ENCODE measurements around the gene IFI30.

Gene IFI30

GRCh38 chr19:18171605-18172327 lies 1.8 kb upstream of the IFI30 start:
- ATAC-seq (no peak), DNase-seq (no peak)

- DNase-seq (no peak), ATAC-seq (no peak)
These were observed 1.1 kb upstream of the IFI30 start for GRCh38 chr19:18172331-18173053.

DNA sequence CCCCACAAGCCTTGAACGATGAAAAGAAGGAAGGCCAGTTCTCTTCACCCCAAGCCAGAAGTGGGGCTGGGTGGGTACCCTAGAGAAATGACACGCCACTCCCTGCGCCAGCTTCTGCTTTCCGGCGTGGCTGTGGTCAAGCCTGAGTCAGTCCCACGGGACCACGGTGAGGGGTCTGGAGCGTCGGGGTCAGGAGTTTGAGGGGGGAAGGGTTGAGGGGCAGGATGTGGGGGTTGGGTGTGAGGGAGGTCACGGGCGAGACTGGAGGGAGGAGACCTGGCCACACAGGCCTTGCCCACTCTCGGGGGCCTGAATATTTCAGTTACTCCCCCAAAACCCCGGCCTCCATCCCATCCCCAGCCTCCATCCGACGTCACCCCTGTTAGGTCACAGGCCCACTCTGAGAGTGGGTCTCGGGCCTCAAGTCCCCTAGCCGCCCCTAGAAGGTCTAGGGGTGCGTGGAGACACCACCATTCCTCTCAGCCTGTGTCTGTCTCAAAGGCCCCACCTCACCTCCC lies 500 bp upstream of the IFI30 start:
- peak; percentile 25 for ATAC-seq
- no peak for DNase-seq

DNA sequence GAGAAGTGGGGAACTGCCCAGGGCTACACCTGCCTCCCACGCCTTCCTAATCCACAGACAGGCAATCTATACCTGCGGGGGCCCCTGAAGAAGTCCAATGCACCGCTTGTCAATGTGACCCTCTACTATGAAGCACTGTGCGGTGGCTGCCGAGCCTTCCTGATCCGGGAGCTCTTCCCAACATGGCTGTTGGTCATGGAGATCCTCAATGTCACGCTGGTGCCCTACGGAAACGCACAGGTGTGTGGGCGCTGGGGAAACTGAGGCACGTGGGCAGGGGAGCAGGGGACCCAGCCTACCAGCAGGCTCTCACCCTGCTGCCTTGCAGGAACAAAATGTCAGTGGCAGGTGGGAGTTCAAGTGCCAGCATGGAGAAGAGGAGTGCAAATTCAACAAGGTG lies 1.4 kb downstream of the IFI30 start:
- no peak for DNase-seq
- ATAC-seq, result no peak

DNA sequence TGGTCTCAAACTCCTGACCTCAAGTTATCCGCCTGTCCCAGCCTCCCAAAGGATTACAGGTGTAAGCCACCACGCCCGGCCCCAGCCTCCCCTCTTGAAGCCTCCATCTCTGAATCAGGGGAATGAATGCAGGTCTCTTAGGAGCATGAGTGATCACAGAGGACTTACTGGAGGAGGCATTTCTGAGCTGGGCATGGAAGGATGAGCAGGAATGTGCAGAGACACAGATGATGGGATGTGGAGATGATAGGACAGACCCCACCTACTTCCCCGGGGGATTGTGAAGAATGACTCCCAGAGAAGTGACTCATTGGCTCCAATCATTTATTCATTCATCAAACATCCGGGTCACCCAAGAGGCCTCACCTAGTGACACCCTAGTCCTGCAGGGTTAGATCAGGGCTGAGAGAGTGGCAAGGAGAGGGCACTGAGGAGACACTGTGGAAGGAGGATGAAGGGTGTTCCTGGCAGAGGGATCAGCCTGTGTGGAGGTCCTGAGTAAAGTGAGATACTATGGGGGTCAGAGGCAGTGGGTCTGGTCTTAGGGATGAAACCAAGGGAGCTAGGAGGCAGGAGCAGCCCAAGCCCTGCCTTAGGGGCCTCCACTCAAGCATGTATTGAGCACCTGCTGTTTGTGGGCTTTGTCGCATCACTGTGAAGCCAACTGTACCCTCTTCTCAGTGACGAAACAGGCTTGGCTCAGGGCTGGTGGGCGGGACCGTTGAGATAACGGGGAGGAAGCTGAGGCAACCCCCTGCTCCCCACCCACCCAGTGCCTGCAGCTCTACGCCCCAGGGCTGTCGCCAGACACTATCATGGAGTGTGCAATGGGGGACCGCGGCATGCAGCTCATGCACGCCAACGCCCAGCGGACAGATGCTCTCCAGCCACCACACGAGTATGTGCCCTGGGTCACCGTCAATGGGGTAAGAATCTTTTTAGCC lies 3.0 kb downstream of the IFI30 start:
- ATAC-seq, result no peak
- no peak for DNase-seq

- DNase-seq, result no peak
These were observed 6.3 kb downstream of the IFI30 start for GRCh38 chr19:18179957-18180356.

GRCh38 chr19:18183529-18183928 lies 9.9 kb downstream of the IFI30 start:
- DNase-seq (no peak), ATAC-seq (no peak)

More at GRCh38 chr19:18179957-18180356, 6.3 kb downstream of the IFI30 start:
- no peak for ATAC-seq

DNA sequence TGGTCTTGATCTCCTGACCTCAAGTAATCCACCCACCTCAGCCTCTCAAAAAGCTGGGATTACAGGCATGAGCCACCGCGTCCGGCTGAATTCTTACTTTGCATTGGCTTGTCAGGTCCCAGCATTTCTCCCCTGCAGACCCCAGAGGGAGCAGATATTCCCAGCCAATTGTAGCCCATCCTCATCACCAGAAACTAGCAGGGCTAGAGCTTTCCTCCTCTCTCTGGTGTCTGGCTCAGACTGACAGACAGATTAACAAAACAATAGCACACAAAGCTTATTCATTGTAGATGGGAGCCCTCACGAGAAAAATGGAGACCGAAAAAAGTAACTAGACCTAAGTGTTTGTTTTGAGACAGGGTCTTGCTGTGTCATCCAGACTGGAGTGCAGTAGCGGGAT lies 11.9 kb downstream of the IFI30 start:
- ATAC-seq, result no peak
- no peak for DNase-seq

DNA sequence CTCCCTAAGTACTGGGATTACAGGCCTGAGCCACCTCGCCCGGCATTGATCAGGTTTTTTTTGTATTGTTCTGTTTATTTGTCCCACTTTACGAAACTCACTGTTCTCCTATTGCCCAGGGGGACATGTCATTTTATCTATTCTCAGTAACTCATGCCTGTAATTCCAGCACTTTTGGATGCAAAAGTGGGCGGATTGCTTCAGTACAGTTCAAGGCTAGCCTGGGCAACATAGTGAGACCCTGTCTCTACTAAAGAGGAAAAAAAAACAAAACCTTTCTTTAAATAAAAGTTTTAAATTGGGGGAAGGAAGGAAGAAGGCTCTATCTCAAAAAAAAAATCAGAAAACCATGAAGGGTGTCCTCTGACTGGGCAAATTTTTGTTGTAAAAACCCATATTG lies 16.7 kb downstream of the IFI30 start:
- ATAC-seq (no peak), DNase-seq (no peak)

GRCh38 chr19:18191640-18192062 lies 18.0 kb downstream of the IFI30 start:
- ATAC-seq (no peak), DNase-seq (no peak)

- ATAC-seq (peak; percentile 95), DNase-seq (peak; percentile 98)
These were observed 19.2 kb downstream of the IFI30 start, which contains the start of gene MPV17L2 for GRCh38 chr19:18192673-18193387. TSS of gene MPV17L2 (plus strand) at chr19:18193218. CDS start at chr19:18193282, 64 bp downstream.

DNA sequence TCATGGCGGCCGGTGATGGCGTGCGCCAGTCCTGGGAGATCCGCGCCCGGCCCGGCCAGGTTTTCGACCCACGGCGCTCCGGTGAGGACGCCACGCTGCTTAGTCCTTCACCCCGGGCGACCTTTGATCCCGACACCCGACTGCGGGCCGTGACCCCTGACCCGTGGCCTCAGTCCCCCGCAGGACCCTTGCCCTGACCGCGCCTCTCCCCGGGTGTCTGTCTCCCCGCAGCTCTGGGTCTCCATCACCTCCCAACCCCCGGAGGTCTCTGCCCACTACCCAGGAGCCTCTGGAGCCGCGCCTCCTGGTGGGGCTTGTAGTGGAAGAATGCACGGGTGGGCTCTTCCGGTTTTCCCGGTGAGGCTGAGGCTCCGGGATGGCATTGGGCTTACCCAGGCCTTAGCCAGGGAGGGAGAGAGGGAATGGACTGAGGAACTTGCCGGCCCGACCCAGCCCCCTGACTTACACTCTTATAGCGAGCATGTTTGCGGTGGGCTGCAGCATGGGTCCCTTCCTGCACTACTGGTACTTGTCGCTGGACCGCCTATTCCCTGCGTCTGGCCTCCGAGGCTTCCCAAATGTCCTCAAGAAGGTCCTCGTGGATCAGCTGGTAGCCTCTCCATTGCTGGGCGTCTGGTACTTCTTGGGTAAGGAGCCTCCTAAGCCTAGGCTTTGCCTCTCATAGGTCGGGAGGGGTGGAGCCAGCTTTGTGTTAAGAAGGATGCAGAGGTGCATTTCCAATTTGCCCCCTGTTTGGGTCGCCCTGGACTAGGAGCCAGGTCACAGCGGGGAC lies 20.0 kb downstream of the IFI30 start:
- DNase-seq, result no peak
- ATAC-seq, result peak; percentile 0

- no peak for ATAC-seq
- no peak for DNase-seq
These were observed 20.5 kb downstream of the IFI30 start for GRCh38 chr19:18194181-18194530.

DNA sequence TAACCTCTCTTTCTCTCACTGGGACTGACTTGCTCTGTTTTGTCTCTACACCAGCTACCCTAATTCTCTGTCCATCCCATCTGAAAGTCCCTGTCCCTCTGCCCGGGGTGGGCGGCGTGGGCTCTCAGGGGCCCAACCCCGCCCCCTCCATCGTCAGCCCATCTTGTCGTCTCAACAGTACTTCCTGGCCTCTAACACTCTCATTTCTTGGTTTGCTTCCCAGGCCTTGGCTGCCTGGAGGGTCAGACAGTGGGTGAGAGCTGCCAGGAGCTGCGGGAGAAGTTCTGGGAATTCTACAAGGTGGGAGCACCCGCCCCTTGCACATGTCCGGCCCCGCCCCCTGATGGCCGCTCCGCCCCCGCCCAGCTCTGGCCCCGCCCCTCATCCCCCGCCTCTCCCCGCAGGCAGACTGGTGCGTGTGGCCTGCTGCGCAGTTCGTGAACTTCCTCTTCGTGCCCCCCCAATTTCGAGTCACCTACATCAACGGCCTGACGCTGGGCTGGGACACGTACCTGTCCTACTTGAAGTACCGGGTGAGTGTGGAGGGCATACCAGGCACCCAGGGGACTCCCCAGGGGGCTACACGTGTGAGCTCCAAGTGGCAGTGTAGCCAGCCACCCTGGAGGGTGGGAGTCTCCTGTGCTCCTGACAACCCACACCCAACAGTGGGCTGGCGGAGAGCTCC lies 21.1 kb downstream of the IFI30 start:
- DNase-seq, result peak; percentile 57

DNA sequence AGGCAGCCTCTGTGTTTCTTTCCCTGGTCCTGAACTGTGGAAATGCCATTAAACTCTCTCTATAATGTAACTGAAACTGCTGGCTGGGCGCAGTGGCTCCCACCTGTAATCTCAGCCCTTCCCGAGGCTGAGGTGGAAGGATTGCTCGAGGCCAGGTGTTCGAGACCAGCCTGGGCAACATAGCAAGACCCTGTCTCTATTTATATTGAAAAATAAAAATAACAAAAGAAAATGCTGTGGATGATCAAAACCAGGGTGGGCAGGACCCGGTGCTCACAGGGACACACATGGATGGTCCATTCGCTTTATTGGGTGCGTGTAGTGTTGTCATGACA lies 22.9 kb downstream of the IFI30 start:
- ATAC-seq, result no peak
- DNase-seq, result no peak

More for the DNA sequence above, 21.1 kb downstream of the IFI30 start:
- no peak for ATAC-seq

DNA sequence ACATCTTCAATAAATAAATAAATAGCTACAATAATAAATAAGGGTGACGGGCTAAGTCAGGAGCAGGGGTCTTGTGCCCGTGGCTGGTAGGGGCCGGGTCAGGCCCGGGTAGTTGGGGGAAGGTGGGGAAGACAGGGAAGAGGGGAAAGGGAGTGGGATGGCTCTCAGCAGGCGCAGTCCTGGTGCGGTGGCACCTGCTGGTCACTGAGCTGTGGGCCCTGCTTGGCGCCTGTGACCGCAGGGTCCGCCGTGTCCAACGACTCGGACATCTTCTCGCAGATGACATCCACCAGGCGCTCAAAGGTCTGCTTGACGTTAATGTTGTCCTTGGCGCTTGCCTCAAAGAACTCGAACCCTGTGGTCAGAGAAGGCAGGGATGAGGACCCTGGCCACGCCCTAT lies 23.7 kb downstream of the IFI30 start:
- ATAC-seq (no peak), DNase-seq (no peak)

GRCh38 chr19:18197941-18198340 lies 24.3 kb downstream of the IFI30 start:
- ATAC-seq, result no peak
- DNase-seq, result no peak

DNA sequence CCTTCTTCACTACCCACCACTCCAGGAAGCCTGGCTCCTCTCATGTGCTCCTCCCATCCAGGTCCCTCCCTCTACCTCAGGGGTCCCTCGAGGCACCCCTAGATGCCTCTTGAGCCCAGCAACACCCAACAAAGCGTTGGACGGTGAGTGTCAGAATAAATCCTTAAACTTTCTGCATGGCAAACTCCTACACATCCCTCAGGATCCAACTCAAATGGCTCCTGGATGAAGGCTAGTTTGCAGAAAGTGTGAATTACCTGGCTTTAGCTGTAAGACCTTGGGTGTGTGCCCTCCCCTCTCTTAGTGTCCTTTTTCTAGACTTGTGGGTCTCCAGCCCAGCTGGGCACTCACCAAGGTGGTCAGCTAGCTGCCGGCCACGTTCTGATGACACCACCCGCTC lies 24.8 kb downstream of the IFI30 start:
- ATAC-seq, result no peak
- no peak for DNase-seq

- no peak for ATAC-seq
- no peak for DNase-seq
These were observed 28.8 kb downstream of the IFI30 start for GRCh38 chr19:18202397-18202777.

GRCh38 chr19:18202778-18203407 lies 29.3 kb downstream of the IFI30 start:
- DNase-seq (peak; percentile 46), ATAC-seq (no peak)

Measured in stimulated activated naive CD8-positive, alpha-beta T cell treated with anti-CD3 and anti-CD28 coated beads, Interleukin-15, Interleukin-2, amounts not matched to agents 100 U/mL and 50 U/mL, for 24 hours (primary cell).